HCT116 (cell line): ENCODE results near the gene STAB1. TPM values are rescaled to one million over a fixed set of nuclear protein-coding genes. Genes with fewer than 3 reads are reported as not detected.

Experiments
- ATAC-seq: fragments of 200-7000 bp; cut with Tn5 transposase; 2 replicates; pipeline ENCODE4 v1.9.1; 2020; ENCODE audit warnings: mild to moderate bottlenecking, moderate library complexity
- BruUV-seq: library from RNA; stranded (reverse); fragments of 400-500 nt; replicated peaks from 2 replicates; lab custom pipeline; 2021; lab: Mats Ljungman, UMichigan
- CTCF ChIA-PET: fragments of 300-600 bp; sonication (Branson Sonifier 250); formaldehyde crosslinking; loops from one replicate; lab custom pipeline; 2021; ENCODE audit warnings: antibody characterized with exemption; lab: Charles Lee
- POLR2A ChIA-PET: fragments of 300-600, 350-600 bp; sonication (Branson Sonifier 250); formaldehyde crosslinking; loops from one replicate; lab custom pipeline; 2021; ENCODE audit warnings: antibody characterized with exemption; lab: Charles Lee
- RAD21 ChIA-PET, 2 experiments: fragments of 300-600 bp; sonication (Branson Sonifier 250); formaldehyde crosslinking; loops; one replicate each; lab custom pipeline; 2023; ENCODE audit warnings: low total read pairs in 2 of 2; ENCODE audit not compliant: uncharacterized antibody in 2 of 2, unreplicated experiment in 2 of 2, low non-redundant PET in 1 of 2; lab: Charles Lee
- DNase-seq: peaks from one replicate; pipeline ENCODE4 v3.0.0-alpha.2; 2010; ENCODE audit warnings: low read depth, low spot score
- H2AFZ ChIP-seq: fragments of 200-600 bp; shearing (Covaris generic), sonication (generic); 2 replicates; pipeline ENCODE4 v1.6.1; 2017; ENCODE audit warnings: low read depth, mixed run types, mixed read lengths, antibody characterized with exemption, low read length; ENCODE audit not compliant: poor library complexity, severe bottlenecking
- H3K27ac ChIP-seq: 2 replicates; pipeline ENCODE4 v1.5.1; 2012; ENCODE audit warnings: low read depth, low read length
- H3K27me3 ChIP-seq: fragments of 200-600 bp; sonication (generic); 2 replicates; pipeline ENCODE4 v1.6.1; 2016; ENCODE audit warnings: mixed run types, low read length, mixed read lengths; ENCODE audit not compliant: insufficient read depth
- H3K36me3 ChIP-seq, 2 experiments: fragments of 200-500 bp in 1 of 2; fragments of 200-600 bp in 1 of 2; sonication (Bioruptor generic) in 1 of 2; sonication (generic) in 1 of 2; 2 replicates each; pipeline versions ENCODE4 v1.5.1 to v1.6.1; 2014 to 2016; ENCODE audit warnings: low read length in 2 of 2, inconsistent platforms in 1 of 2, mixed read lengths in 1 of 2, mixed run types in 1 of 2; ENCODE audit not compliant: insufficient read depth in 2 of 2, control insufficient read depth in 1 of 2
- H3K4me1 ChIP-seq, 2 experiments: fragments of 200-600 bp in 1 of 2; sonication (generic) in 1 of 2; 2 replicates each; pipeline versions ENCODE4 v1.5.1 to v1.6.1; 2012 to 2017; ENCODE audit warnings: low read length in 2 of 2, inconsistent platforms in 1 of 2, mild to moderate bottlenecking in 1 of 2, mixed read lengths in 1 of 2, mixed run types in 1 of 2, moderate library complexity in 1 of 2; ENCODE audit not compliant: insufficient read depth in 2 of 2, control insufficient read depth in 1 of 2
- H3K4me2 ChIP-seq: fragments of 200-600 bp; sonication (generic); 2 replicates; pipeline ENCODE4 v1.6.1; 2017; ENCODE audit warnings: mixed run types, low read length, mixed read lengths
- H3K4me3 ChIP-seq, 2 experiments: fragments of 200-600 bp in 1 of 2; sonication (generic) in 1 of 2; replicated peaks in 1 of 2; 2 replicates each; pipeline ENCODE4 v1.5.1; 2011 to 2016; ENCODE audit warnings: low read length in 2 of 2, control low read depth in 1 of 2, low read depth in 1 of 2, mild to moderate bottlenecking in 1 of 2, mixed read lengths in 1 of 2, mixed run types in 1 of 2
- H3K79me2 ChIP-seq: fragments of 200-600 bp; sonication (generic); 2 replicates; pipeline ENCODE4 v1.6.1; 2017; ENCODE audit warnings: mild to moderate bottlenecking, mixed run types, low read length, moderate library complexity, mixed read lengths; ENCODE audit not compliant: insufficient read depth
- H3K9ac ChIP-seq: fragments of 200-600 bp; sonication (generic); 2 replicates; pipeline ENCODE4 v1.6.1; 2016; ENCODE audit warnings: low read length, mixed read lengths
- H3K9me2 ChIP-seq: fragments of 200-600 bp; sonication (generic), shearing (Covaris generic); 2 replicates; pipeline ENCODE4 v1.6.1; 2017; ENCODE audit warnings: mixed run types, mild to moderate bottlenecking, moderate library complexity; ENCODE audit not compliant: insufficient read depth
- H3K9me3 ChIP-seq, 2 experiments: fragments of 200-500 bp in 1 of 2; fragments of 200-600 bp in 1 of 2; sonication (Bioruptor generic) in 1 of 2; sonication (generic) in 1 of 2; 2 replicates each; pipeline ENCODE4 v1.6.1; 2014 to 2017; ENCODE audit warnings: low read length in 2 of 2, mixed read lengths in 2 of 2, inconsistent platforms in 1 of 2, low read depth in 1 of 2, mild to moderate bottlenecking in 1 of 2, mixed run types in 1 of 2, moderate library complexity in 1 of 2; ENCODE audit not compliant: control insufficient read depth in 1 of 2, insufficient read depth in 1 of 2
- H4K20me1 ChIP-seq: fragments of 200-600 bp; sonication (generic), shearing (Covaris generic); 2 replicates; pipeline ENCODE4 v1.6.1; 2017; ENCODE audit warnings: mixed run types, mild to moderate bottlenecking, moderate library complexity; ENCODE audit not compliant: insufficient read depth
- ATF3 ChIP-seq: IDR thresholded peaks from 2 replicates; pipeline ENCODE4 v1.6.1; 2012
- ELF1 ChIP-seq: IDR thresholded peaks from 2 replicates; pipeline ENCODE4 v1.6.1; 2012; ENCODE audit warnings: low read depth, borderline replicate concordance
- JUND ChIP-seq: IDR thresholded peaks from 2 replicates; pipeline ENCODE4 v1.6.1; 2012
- RAD21 ChIP-seq: IDR thresholded peaks from 2 replicates; pipeline ENCODE4 v1.6.1; 2012; ENCODE audit warnings: low read depth, mild to moderate bottlenecking
- SRF ChIP-seq: IDR thresholded peaks from 2 replicates; pipeline ENCODE4 v1.6.1; 2012; ENCODE audit warnings: low read depth
- ZBTB33 ChIP-seq: IDR thresholded peaks from 2 replicates; pipeline ENCODE4 v1.6.1; 2011; ENCODE audit warnings: mild to moderate bottlenecking, low read length, moderate library complexity; ENCODE audit not compliant: insufficient replicate concordance; ENCODE audit errors: extremely low read depth
- intact Hi-C: fragments of 100-400 bp; cut with micrococcal nuclease; formaldehyde crosslinking; loops from 2 replicates; pipeline ENCODE4 v1.10.0; 2022
- total RNA-seq: library from RNA; stranded (reverse); gene quantifications from one replicate; pipeline ENCODE4 v1.2.1, GENCODE V29; 2021; ENCODE audit not compliant: unreplicated experiment
- TF ChIP-seq, protein P1 (sequence below): IDR thresholded peaks from 2 replicates; pipeline ENCODE4 v1.6.1; 2012

The STAB1 gene
- total RNA-seq, 1 experiment from 2014 or later: 0.44 TPM

DNA sequence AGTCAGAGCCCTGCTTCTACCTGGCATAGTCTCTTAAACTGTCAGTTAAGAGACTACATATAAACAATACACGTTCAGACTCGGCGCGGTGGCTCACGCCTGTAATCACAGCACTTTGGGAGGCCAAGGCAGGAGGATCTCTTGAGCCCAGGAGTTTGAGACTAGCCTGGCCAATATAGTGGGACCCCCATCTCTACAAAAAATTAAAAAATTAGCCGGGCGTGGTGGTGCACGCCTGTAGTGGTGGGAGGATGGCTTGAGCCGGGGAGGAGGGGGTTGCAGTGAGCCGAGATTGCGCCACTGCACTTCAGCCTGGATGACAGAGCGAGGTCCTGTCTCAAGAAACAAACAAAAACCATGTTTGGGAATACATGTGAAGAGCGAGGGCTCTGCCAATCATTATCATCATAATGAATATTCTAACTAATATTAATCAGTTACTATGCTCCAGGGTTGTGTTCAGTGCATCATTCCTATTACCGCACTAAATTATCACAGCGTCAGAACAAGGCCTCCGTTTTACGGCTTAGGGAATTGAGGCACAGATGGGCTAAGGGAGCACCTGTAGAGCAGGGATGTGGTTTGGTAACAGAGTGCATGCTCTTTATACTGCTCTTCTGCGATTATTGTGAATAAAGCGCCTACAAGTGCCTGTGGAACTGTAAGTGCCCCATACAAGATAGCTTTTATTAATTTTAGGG is 40.4 kb downstream of the STAB1 start:
- TF ChIP-seq ELF1: no peak
- TF ChIP-seq JUND: no peak
- no peak for TF ChIP-seq SRF
- no peak for TF ChIP-seq ZBTB33
- TF ChIP-seq, protein P1, sequence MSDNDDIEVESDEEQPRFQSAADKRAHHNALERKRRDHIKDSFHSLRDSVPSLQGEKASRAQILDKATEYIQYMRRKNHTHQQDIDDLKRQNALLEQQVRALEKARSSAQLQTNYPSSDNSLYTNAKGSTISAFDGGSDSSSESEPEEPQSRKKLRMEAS: no peak
- no peak for TF ChIP-seq ATF3
- no peak for TF ChIP-seq RAD21
- BruUV-seq: no TSS peak
- no peak overlapping the region for H3K4me3 ChIP-seq
- ChIA-PET POLR2A (interaction anchor here (0.6 to 1.2 kb wide), 17 partner anchors 8 to 478 kb away, joined by 3 to 13 read pairs (median 4); partner anchors contain the start of gene TNNC1), CTCF (interaction anchor here (0.8 kb wide), 1 partner anchor 144 kb away, joined by 3 read pairs; no protein-coding TSS in a partner anchor), RAD21 (no interaction called here)
- peaks cover 66% of the 10 kb centered on the region for H3K79me2 ChIP-seq
- intact Hi-C loops: loop anchor here (2.0 kb wide), 1 partner anchor 147 kb away; no protein-coding TSS in a partner anchor
- ATAC-seq: no peak
- H2AFZ ChIP-seq: no peak overlapping the region
- peak overlapping the region; percentile 28 for H3K27ac ChIP-seq
- no peaks in the 10 kb centered on the region for H4K20me1 ChIP-seq
- H3K9me2 ChIP-seq: no peaks in the 10 kb centered on the region
- 0 out of 2 replicates have a peak overlapping the region, but pooled peaks have one; percentile 1 for H3K9ac ChIP-seq
- no peaks in the 10 kb centered on the region for H3K9me3 ChIP-seq
- peak overlapping the region; percentile 56 for H3K4me2 ChIP-seq
- peaks cover 14 to 43% of the 10 kb centered on the region in 2 experiments; a peak in 3 of 4 replicates for H3K4me1 ChIP-seq
- H3K36me3 ChIP-seq: peaks cover 0 to 7% of the 10 kb centered on the region in 2 experiments; a peak in 1 of 4 replicates
- H3K27me3 ChIP-seq: no peaks in the 10 kb centered on the region
- DNase-seq: no peak
